Ovary (tissue), 3 donors: ENCODE measurements around the gene LAT.

Experiments
- CTCF ChIP-seq, 3 donors: fragments of 450-650 bp in 2 of 3; fragments of 200-600 bp in 1 of 3; IDR thresholded peaks; one replicate each; pipeline versions ENCODE4 v1.5.1 to v1.8.0; 2016 to 2022; ENCODE audit warnings: antibody characterized with exemption in 3 of 3, mild to moderate bottlenecking in 1 of 3
- EP300 ChIP-seq: sonication (generic); formaldehyde crosslinking; IDR thresholded peaks from one replicate; pipeline ENCODE4 v1.6.1; 2017; ENCODE audit warnings: antibody characterized with exemption
- donor health status: DM: no; HTN: no; CAD: no.

DNA sequence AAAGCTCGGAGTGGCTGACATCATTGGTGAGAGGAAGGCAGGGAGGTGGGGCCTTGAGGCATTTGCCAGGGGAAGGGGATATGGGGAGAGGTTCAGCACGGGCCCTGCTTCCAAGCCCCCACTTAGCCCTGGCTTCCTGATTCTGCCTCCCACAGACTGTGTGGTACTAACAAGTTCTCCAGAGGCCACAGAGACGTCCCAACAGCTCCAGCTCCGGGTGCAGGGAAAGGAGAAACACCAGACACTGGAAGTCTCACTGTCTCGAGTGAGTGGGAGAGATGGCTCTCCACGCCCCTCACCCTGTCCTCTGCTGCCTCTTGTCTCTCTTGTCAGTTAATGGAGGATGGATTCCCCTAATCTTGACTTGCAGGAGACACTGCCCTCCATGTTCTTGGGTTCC, 26.0 kb upstream of the LAT start:
- no peak for TF ChIP-seq CTCF (IDR thresholded peaks at IDR 0.05)
- no peak for TF ChIP-seq EP300
